Measurements from ENCODE around the gene UBTF.

Gene UBTF

DNA sequence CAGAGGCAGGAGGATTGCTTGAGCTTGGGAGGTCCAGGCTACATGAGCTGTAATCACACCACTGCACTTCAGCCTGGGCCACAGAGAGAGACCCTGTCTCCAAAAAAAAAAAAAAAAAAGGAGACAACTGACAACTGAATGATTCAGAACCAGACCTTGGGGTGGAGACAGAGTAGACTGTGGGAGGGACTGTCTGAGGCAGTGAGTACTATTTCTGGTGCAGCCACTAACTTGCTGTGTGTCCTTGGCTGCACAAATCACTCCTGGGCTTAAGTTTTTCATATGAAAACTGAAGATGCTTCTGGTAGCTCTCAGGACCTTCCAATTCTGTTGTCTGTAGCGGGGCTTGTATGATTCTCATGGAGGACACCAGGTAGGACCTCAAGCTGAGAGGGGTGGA lies 43.2 kb downstream of the UBTF start:
- FAIRE-seq (no peak), DNase-seq (ENCODE audit: insufficient read length, low spot score) (no peak)
- TF ChIP-seq, protein P1, sequence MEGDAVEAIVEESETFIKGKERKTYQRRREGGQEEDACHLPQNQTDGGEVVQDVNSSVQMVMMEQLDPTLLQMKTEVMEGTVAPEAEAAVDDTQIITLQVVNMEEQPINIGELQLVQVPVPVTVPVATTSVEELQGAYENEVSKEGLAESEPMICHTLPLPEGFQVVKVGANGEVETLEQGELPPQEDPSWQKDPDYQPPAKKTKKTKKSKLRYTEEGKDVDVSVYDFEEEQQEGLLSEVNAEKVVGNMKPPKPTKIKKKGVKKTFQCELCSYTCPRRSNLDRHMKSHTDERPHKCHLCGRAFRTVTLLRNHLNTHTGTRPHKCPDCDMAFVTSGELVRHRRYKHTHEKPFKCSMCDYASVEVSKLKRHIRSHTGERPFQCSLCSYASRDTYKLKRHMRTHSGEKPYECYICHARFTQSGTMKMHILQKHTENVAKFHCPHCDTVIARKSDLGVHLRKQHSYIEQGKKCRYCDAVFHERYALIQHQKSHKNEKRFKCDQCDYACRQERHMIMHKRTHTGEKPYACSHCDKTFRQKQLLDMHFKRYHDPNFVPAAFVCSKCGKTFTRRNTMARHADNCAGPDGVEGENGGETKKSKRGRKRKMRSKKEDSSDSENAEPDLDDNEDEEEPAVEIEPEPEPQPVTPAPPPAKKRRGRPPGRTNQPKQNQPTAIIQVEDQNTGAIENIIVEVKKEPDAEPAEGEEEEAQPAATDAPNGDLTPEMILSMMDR (IDR thresholded peaks at IDR 0.05; ENCODE audit: insufficient read depth, missing control alignments) = no peak

DNA sequence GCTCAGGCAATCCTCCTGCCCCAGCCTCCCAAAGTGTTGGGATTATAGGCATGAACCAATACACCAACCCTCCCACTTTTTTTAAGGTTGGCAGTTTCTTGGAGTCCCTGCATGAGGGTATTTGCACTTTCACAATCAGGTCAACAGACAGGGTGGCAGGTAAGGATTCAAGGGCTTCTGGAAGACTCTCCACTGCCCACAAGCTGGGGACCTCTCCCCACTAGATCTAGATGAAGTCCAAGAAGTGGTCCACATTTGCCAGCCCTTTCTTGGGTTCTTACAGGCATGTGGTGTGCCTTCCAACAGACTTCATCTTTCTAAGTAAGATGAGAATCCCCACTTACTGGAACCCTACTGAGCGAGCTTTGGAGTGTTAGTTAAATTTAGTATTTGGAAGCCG lies 45.0 kb downstream of the UBTF start:
- FAIRE-seq (no peak), DNase-seq (ENCODE audit: insufficient read length, low spot score) (no peak)
- TF ChIP-seq, protein P1 (IDR thresholded peaks at IDR 0.05; ENCODE audit: insufficient read depth, missing control alignments) = no peak

DNA sequence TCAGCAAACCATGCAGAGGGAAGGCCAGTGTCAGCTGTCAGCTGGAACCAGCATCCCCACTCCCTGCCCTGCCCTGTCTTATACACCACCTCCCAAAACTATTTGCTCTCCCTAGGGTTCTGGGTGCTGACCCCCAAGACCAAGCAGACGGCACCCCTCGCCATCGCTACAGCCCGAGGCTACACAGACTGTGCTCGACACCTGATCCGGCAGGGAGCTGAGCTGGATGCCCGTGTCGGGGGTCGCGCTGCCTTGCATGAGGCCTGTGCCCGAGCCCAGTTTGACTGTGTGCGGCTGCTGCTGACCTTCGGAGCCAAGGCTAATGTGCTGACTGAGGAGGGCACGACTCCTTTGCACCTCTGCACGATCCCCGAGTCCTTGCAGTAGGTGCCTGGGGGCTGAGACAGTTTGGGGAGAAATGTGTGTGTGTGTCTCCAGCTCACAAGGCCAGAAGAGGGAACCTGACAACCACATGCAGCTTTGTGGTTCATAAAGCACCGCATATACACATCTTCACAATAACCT lies 47.5 kb downstream of the UBTF start:
- TF ChIP-seq, protein P1 (IDR thresholded peaks at IDR 0.05; ENCODE audit: insufficient read depth, missing control alignments) = no peak
- FAIRE-seq = no peak
- no peak for DNase-seq (ENCODE audit: insufficient read length, low spot score)

DNA sequence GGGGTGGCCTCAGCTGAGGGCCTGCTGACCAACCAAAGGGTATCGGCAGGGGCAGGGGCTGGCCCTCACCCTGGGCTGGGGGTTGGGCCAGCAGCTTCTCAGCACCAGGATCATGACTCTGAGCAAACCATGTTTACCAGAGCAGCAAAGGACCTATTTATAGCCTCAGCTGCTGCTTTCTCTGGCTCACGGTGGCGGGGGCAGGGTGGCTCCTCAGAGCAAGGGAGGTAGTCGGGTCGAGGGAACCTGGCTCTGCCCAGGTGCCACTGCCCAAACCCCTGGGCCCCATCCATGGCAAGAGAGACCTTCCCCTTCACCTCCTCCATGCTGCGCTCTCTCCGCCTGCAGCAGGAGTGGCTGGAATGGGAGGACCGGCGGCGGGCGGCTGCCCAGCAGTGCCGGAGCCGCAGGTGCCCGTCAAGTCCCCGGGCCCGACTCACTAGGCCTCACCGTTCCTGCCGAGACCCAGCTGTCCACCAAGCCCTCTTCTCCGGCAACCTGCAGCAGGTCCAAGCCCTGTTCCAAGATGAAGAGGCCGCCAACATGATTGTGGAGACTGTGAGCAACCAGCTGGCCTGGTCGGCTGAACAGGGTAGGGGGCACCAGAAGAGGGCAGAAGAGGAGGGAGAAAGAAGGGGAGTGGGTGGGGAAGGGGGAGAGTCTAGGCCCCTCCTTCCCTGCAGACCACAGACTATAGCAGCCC lies 48.8 kb downstream of the UBTF start, which contains the start of gene ASB16:
TSS of gene ASB16 (plus strand) at position 206 of the 703 bp plus-strand sequence. CDS start at position 292, 86 bp downstream.
- TF ChIP-seq, protein P1 (IDR thresholded peaks at IDR 0.05; ENCODE audit: insufficient read depth, missing control alignments) = no peak
- DNase-seq (ENCODE audit: insufficient read length, low spot score) = no peak

DNA sequence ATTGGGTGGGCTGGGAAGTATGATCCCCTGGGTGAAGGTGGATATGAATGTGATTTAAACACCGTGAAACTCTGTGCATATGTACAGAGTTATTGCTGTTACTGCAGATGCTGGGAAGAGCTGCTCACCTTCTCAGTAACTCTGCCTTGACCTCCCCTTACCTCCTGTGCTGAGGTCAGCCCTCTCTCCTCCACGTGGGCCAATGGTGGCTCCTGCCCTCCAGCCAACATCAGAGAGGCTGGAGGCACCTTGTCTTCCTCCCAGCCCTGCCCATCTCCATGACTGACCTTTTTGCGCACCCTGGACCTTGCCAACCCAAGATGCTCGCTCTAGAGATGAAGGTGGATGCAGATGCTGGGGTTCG lies 49.4 kb downstream of the UBTF start:
- no peak for FAIRE-seq
- DNase-seq (ENCODE audit: insufficient read length, low spot score) = no peak
- TF ChIP-seq, protein P1 (IDR thresholded peaks at IDR 0.05; ENCODE audit: insufficient read depth, missing control alignments) = no peak

More for the DNA sequence above, 48.8 kb downstream of the UBTF start, which contains the start of gene ASB16:
- FAIRE-seq = no peak

DNA sequence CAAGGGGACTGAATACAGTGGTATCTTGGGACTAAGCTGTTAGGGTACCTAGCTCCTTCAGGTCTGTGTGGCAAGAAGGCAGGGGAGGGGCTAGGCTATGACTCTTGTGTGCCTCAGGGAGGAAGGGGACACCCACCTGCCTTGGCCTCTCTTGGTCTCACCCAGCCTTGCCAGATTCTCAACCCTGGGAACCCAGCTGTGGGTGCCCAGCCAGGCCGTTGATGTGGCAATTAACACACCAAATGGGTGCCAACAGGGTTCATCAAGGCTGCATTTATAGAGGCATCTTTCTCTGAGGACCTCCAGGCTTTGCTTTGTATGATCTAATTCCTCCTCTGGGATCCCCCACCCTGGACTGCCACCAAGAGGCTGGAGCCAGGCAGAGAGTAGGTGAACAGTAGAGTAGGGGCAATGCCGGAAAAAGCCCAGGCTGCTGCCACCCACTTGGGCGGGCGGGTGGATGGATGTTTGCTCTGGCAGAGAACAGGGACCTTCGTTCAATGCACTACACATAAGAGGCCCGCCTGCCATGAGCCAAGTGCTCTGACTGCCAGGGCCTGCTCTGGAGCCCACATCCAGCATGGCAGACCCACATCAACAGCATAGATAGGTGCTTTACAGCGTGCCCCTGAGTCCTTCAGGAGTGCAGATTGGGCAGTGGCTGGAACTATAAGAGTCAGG lies 52.2 kb downstream of the UBTF start:
- TF ChIP-seq, protein P1 (IDR thresholded peaks at IDR 0.05; ENCODE audit: insufficient read depth, missing control alignments) = no peak
- DNase-seq (ENCODE audit: insufficient read length, low spot score) (no peak), FAIRE-seq (no peak)

DNA sequence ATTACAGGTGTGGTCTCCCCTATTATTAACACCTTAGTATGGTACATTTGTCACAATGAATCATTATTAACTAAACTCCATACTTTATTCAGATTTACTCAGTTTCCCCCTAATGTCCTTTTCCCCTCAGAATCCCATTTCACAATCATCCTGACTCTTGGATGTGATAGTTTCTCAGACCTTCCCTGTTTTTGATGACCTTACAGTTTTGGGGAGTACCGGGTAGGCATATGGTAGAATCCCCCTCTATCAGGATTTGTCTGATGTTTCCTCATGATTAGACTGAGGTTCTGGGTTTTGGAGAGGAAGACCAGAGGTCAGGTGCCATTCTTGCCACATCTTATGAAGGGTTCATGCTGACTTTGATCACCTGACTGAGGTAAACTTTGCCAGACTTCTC lies 55.0 kb downstream of the UBTF start:
- TF ChIP-seq, protein P1 (IDR thresholded peaks at IDR 0.05; ENCODE audit: insufficient read depth, missing control alignments) = no peak
- FAIRE-seq = no peak
- DNase-seq (ENCODE audit: insufficient read length, low spot score) = no peak

Data from D721Med (cell line).